Gastroesophageal sphincter (tissue), 4 donors: ENCODE data around the gene RPL27. TPM values are rescaled to one million over a fixed set of nuclear protein-coding genes. Genes with fewer than 3 reads are reported as not detected.

Source experiments
- ATAC-seq: fragments of 150-250 bp; one replicate; pipeline ENCODE4 v1.9.1; 2016; ENCODE audit warnings: mild to moderate bottlenecking, moderate library complexity
- H3K27ac ChIP-seq, 4 donors: fragments of 200-600 bp; sonication (generic) in 3 of 4; 1 replicate in 3 of 4; 2 replicates in 1 of 4; pipeline ENCODE4 v1.5.1; 2016 to 2019
- H3K27me3 ChIP-seq: fragments of 200-600 bp; sonication (generic); one replicate; pipeline ENCODE4 v1.5.1; 2019
- H3K36me3 ChIP-seq, 2 donors: fragments of 200-600 bp; sonication (generic); one replicate each; pipeline ENCODE4 v1.5.1; 2019; ENCODE audit warnings: control low read depth in 1 of 2
- H3K4me1 ChIP-seq, 3 donors: fragments of 200-600 bp; sonication (generic); 1 replicate in 2 of 3; 2 replicates in 1 of 3; pipeline ENCODE4 v1.5.1; 2016 to 2019; ENCODE audit warnings: control low read depth in 2 of 3
- H3K4me3 ChIP-seq, 2 donors: fragments of 200-600 bp; sonication (generic); one replicate each; pipeline ENCODE4 v1.5.1; 2019; ENCODE audit warnings: mild to moderate bottlenecking in 1 of 2, moderate library complexity in 1 of 2
- H3K9me3 ChIP-seq, 3 donors: fragments of 200-600 bp; sonication (generic); one replicate each; pipeline ENCODE4 v1.5.1; 2017 to 2019; ENCODE audit warnings: control low read depth in 2 of 3
- CTCF ChIP-seq, 4 experiments: fragments of 200-600 bp in 2 of 4; fragments of 450-650 bp in 2 of 4; sonication (generic) in 1 of 4; IDR thresholded peaks; one replicate each; pipeline ENCODE4 v1.5.1; 2017 to 2019; ENCODE audit warnings: antibody characterized with exemption in 4 of 4, mild to moderate bottlenecking in 2 of 4, moderate library complexity in 2 of 4
- EP300 ChIP-seq: sonication (generic); formaldehyde crosslinking; IDR thresholded peaks from one replicate; pipeline ENCODE4 v1.6.1; 2017; ENCODE audit warnings: antibody characterized with exemption, mild to moderate bottlenecking
- POLR2A ChIP-seq, 2 donors: fragments of 450-650 bp; IDR thresholded peaks; one replicate each; pipeline ENCODE4 v1.6.1; 2017; ENCODE audit warnings: antibody characterized with exemption in 2 of 2, mild to moderate bottlenecking in 2 of 2, moderate library complexity in 1 of 2
- POLR2AphosphoS5 ChIP-seq: sonication (generic); formaldehyde crosslinking; IDR thresholded peaks from one replicate; pipeline ENCODE4 v1.6.1; 2017; ENCODE audit warnings: antibody characterized with exemption
- WGBS, 2 donors: methylation state at CpG; one replicate each; pipeline ENCODE4 v1.1.5; 2018; ENCODE audit warnings: low coverage in 1 of 2; 5-methylcytosine and 5-hydroxymethylcytosine counted together
- total RNA-seq, 4 donors: library from RNA; depleted of rRNA; stranded (reverse); fragments of >200 nt; gene quantifications; one replicate each; pipeline ENCODE4 v1.1.0, GENCODE V29; 2016

The RPL27 gene
- total RNA-seq, 4 donors from 2014 or later, result 854 to 1,510 (median 1,196) TPM

DNA sequence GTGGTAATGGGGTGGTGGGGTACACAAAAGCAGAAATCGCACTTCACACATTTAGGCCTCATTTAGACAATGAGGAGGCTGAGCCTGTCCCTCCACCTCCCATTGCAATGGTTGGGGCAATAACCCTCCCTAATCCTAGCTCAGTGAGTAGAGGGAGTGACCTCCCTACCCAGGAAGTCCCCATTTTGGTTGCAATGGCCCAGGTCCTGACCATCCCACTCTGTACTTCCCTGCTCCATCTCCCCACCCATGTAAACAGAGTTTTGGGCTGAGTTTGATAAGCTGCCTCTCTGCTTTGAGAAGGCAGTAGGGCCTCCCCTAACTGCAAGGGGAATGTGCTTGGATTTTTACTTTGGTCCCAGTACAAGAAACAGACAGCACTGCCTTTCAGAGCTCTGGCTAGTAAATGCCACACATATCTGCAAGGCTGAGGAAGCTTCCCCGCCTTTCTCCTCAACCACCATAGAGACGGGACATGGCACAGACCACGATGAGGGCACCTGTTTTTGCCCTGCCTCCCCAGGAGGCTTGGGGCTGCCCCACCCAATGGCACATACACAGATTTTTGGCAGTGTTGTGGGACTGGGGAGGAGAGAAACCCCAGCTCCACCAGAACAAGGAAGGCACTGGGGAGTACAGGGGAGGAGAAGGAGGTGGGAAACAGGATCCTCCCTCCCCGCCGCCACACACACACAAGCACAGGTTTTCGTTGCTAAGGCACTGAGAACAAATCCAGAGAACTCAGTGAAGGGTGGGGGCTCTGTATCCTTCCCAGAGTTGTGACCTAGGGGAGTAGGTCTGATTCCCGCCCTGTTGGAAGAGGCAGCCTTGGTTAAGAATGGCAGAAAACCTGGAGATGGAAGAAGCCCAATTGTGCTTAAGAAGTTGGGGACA, 16.7 kb downstream of the RPL27 start:
- H3K4me3 ChIP-seq, result no peak overlapping the region

GRCh38 chr17:43015579-43015978, 17.4 kb downstream of the RPL27 start:
- Histone ChIP-seq H3K36me3 (peaks cover 0 to 68% of the 10 kb centered on the region in 2 donors), H3K4me3 (no peak overlapping the region), H3K9me3 (no peaks in the 10 kb centered on the region), H3K27me3 (no peaks in the 10 kb centered on the region), H3K4me1 (peaks cover 0 to 90% (median 56%) of the 10 kb centered on the region in 3 donors), H3K27ac (peak overlapping the region in 3 of 4 donors; percentile 67 to 76 (median 72))
- TF ChIP-seq POLR2AphosphoS5, result peak; percentile 59
- TF ChIP-seq CTCF (IDR thresholded peaks at IDR 0.05), result no peak
- WGBS, 2 donors, result 0 to 27% methylated on average over 2 to 6 of the region's 9 CpGs
- peak; percentile 75 for ATAC-seq

More for the DNA sequence above, 16.7 kb downstream of the RPL27 start:
- H3K27me3 ChIP-seq, result no peaks in the 10 kb centered on the region
- H3K27ac ChIP-seq, result peak overlapping the region in 3 of 4 donors; percentile 67 to 76 (median 72)
- 60 to 69% methylated on average over 2 of the region's 8 CpGs for WGBS, 2 donors
- no peaks in the 10 kb centered on the region for H3K9me3 ChIP-seq
- peaks cover 0 to 90% (median 52%) of the 10 kb centered on the region in 3 donors for H3K4me1 ChIP-seq
- peaks cover 0 to 68% of the 10 kb centered on the region in 2 donors for H3K36me3 ChIP-seq
- TF ChIP-seq CTCF (IDR thresholded peaks at IDR 0.05) (no peak), EP300 (no peak), POLR2AphosphoS5 (no peak), POLR2A (IDR thresholded peaks at IDR 0.05) (no peak)
- peak; percentile 19 for ATAC-seq

GRCh38 chr17:43016216-43016615, 18.0 kb downstream of the RPL27 start:
- Histone ChIP-seq H3K36me3 (peaks cover 0 to 68% of the 10 kb centered on the region in 2 donors), H3K27me3 (no peaks in the 10 kb centered on the region), H3K27ac (peak overlapping the region in 3 of 4 donors; percentile 67 to 76 (median 72)), H3K4me1 (peaks cover 0 to 90% (median 57%) of the 10 kb centered on the region in 3 donors), H3K4me3 (no peak overlapping the region), H3K9me3 (no peaks in the 10 kb centered on the region)
- WGBS, 2 donors, result 80% methylated on average over 3 of the region's 7 CpGs; no CpG with 5 or more reads in 1 of the 2 donors
- TF ChIP-seq CTCF (IDR thresholded peaks at IDR 0.05) (no peak), EP300 (no peak), POLR2AphosphoS5 (no peak), POLR2A (IDR thresholded peaks at IDR 0.05) (no peak)
- no peak for ATAC-seq

DNA sequence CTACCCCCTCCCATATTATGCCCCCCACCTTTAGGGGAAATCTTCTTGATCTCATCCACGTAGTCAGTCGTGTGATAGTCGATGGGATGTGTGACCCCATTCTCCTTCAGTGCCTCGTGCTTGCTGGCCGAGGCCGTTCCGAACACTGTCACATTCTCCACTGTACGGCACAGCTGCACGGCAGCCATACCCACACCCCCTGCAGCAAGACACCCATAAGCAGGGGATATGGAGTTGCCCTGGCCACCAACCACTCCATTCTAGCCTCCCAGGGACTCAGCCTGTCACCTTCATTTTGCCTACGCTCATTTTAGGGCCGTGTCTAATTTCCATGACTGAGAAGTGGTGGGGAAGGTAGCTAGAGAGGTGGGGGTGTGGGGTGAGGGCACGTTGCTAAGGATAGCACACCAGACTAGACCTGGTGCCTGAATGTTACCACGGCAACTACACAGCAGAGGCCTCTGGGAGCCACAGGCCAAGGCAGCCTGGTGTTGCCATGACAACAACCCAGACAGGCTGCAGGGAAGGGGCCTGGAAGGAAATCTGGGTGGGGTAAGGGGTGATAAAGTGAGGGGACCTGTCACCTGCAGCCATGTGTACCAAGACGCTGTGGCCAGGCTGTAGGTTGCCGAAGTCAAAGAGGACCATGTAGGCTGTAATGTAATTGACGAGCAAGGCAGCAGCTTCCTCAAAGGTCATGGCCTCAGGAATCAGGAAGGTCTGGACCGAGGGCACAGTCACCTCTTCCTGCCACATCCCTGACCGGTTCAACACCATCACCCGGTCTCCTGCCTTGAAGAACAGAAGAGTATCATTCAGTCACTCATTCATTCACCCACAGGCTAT, 20.0 kb downstream of the RPL27 start:
- ATAC-seq, result no peak

More for the DNA sequence above, 20.0 kb downstream of the RPL27 start:
- Histone ChIP-seq H3K36me3 (peaks cover 0 to 54% of the 10 kb centered on the region in 2 donors), H3K4me3 (no peak overlapping the region), H3K4me1 (peaks cover 0 to 82% (median 62%) of the 10 kb centered on the region in 3 donors), H3K27me3 (no peaks in the 10 kb centered on the region), H3K9me3 (no peaks in the 10 kb centered on the region), H3K27ac (peak overlapping the region in 3 of 4 donors; percentile 54 to 92 (median 89))
- TF ChIP-seq POLR2AphosphoS5, result no peak
- TF ChIP-seq CTCF (IDR thresholded peaks at IDR 0.05), result no peak
- no peak for TF ChIP-seq EP300
- TF ChIP-seq POLR2A (IDR thresholded peaks at IDR 0.05), result no peak
- WGBS, 2 donors, result 32 to 71% methylated on average over 7 to 9 of the region's 19 CpGs
